WI38 (cell line): ENCODE data around the gene B4GALT5.

Experiments used
- H3K4me3 ChIP-seq: 2 replicates; pipeline ENCODE4 v1.5.1; 2011; ENCODE audit warnings: low read depth, mild to moderate bottlenecking, control low read depth, low read length
- CTCF ChIP-seq: IDR thresholded peaks from 2 replicates; pipeline ENCODE4 v1.5.1; 2012; ENCODE audit warnings: low read depth, mild to moderate bottlenecking, control low read depth, low read length

The B4GALT5 gene

DNA sequence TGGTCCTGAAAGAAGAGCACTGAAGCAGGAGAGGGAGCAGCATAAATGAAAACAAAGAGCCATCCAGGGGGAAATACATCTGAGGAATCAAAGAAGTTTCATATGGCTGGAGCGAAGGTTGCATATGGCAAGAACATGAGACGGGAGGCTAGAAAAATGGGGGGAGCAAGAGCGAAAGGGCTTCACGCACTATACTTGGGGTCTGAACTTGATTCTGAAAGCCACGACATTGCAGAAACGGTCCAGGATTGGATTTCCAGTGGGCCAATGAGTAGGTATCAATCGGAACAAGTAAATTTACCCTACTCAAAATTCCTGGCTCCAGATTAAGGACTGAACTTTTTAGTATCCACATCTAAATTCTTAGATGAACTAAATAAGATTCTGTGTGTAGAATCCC is 47.9 kb downstream of the B4GALT5 start:
- TF ChIP-seq CTCF = no peak
- no peak overlapping the region for H3K4me3 ChIP-seq

GRCh38 chr20:49664612-49665313 is 48.9 kb downstream of the B4GALT5 start:
- no peak overlapping the region for H3K4me3 ChIP-seq
- TF ChIP-seq CTCF = no peak

DNA sequence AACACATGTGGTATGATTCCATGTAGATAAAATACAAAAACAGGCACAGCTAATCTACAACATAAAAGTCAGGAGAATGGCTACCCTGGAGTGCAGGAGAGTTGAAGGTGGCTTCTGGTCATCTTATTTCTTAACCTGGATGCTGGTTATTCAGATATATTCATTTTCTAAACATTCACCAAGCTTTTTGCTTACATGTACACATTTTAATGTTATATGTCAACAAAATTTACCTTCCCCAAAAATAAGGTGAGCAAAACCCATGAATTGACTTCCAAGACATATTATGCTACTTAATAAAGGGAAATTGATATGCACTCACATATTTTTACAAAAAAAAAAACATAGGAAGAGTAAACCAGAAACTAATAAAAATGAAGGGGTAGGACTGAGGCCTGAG is 50.6 kb downstream of the B4GALT5 start:
- no peak overlapping the region for H3K4me3 ChIP-seq
- no peak for TF ChIP-seq CTCF

GRCh38 chr20:49661560-49662329 is 51.9 kb downstream of the B4GALT5 start:
- H3K4me3 ChIP-seq = no peak overlapping the region
- no peak for TF ChIP-seq CTCF

- H3K4me3 ChIP-seq = no peak overlapping the region
- TF ChIP-seq CTCF = no peak
These were observed 52.8 kb downstream of the B4GALT5 start for GRCh38 chr20:49660912-49661311.

GRCh38 chr20:49659056-49659455 is 54.6 kb downstream of the B4GALT5 start:
- TF ChIP-seq CTCF = no peak
- no peak overlapping the region for H3K4me3 ChIP-seq

DNA sequence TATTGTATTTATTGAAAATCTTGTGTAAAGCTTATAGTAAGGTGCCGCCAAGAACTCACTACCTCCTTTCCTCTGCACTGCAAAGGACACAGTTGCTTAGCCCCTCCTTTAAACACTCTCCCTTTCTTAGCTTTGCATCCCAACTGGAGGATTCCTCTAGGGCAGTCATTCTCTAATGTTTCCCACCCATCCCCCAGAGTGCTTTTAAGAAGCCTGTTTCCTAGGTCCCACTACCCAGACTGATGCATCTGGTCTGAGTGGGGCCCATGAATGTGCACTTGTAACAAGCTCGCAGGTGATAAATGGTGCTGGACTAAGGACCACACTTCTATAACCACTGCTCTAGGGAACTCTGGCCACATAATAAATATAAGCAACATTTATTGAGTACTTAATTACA is 55.2 kb downstream of the B4GALT5 start:
- no peak overlapping the region for H3K4me3 ChIP-seq
- no peak for TF ChIP-seq CTCF
